Measurements from ENCODE around the gene LPIN2. TPM values are rescaled to one million over a fixed set of nuclear protein-coding genes. Genes with fewer than 3 reads are reported as not detected.

The LPIN2 gene
- total and polyA plus RNA-seq, 2 of the 13 experiments (the other 11 are each of a cell fraction or from before 2014, with no cell fraction given), result 46.0 to 119 TPM

DNA sequence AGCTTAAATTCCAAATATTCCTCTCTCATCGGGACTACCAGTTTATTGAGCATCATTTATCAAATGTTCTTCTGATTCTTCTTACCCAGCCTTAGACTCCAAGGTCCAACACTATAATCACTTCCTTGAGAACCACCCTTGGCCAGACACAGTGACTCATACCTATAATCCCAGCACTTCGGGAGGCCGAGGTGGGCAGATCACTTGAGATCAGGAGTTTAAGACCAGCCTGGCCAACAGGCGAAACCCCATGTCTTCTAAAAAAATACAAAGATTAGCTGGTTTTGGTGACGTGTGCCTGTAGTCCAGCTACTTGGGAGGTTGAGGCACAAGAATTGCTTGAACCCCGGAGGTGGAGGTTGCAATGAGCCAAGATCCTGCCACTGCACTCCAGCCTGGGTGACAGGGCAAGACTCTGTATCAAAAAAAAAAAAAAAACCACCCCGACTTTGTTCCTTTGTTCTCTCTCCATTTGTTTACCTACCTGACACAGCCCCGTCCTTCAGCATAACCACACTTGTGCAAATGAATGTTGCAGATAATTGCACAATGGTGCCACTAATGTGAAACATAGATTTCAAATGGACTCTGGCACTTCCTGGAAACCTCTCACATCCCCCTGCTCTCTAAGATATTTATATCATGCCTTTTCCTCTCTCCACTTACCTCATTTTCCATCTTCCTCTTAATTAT lies 38.9 kb upstream of the LPIN2 start (continued):
- TF ChIP-seq, protein P1, sequence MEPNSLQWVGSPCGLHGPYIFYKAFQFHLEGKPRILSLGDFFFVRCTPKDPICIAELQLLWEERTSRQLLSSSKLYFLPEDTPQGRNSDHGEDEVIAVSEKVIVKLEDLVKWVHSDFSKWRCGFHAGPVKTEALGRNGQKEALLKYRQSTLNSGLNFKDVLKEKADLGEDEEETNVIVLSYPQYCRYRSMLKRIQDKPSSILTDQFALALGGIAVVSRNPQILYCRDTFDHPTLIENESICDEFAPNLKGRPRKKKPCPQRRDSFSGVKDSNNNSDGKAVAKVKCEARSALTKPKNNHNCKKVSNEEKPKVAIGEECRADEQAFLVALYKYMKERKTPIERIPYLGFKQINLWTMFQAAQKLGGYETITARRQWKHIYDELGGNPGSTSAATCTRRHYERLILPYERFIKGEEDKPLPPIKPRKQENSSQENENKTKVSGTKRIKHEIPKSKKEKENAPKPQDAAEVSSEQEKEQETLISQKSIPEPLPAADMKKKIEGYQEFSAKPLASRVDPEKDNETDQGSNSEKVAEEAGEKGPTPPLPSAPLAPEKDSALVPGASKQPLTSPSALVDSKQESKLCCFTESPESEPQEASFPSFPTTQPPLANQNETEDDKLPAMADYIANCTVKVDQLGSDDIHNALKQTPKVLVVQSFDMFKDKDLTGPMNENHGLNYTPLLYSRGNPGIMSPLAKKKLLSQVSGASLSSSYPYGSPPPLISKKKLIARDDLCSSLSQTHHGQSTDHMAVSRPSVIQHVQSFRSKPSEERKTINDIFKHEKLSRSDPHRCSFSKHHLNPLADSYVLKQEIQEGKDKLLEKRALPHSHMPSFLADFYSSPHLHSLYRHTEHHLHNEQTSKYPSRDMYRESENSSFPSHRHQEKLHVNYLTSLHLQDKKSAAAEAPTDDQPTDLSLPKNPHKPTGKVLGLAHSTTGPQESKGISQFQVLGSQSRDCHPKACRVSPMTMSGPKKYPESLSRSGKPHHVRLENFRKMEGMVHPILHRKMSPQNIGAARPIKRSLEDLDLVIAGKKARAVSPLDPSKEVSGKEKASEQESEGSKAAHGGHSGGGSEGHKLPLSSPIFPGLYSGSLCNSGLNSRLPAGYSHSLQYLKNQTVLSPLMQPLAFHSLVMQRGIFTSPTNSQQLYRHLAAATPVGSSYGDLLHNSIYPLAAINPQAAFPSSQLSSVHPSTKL (CRISPR knock-in tag; IDR thresholded peaks at IDR 0.05), result peak; percentile 97
- TF ChIP-seq SIN3B (IDR thresholded peaks at IDR 0.05; ENCODE audit: low read length), result no peak
- TF ChIP-seq, protein P2, sequence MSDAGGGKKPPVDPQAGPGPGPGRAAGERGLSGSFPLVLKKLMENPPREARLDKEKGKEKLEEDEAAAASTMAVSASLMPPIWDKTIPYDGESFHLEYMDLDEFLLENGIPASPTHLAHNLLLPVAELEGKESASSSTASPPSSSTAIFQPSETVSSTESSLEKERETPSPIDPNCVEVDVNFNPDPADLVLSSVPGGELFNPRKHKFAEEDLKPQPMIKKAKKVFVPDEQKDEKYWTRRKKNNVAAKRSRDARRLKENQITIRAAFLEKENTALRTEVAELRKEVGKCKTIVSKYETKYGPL (CRISPR knock-in tag; IDR thresholded peaks at IDR 0.05), result 0 out of 2 replicates have a peak, but pooled peaks have one; percentile 9
- no peak for TF ChIP-seq HNRNPK (IDR thresholded peaks at IDR 0.05; ENCODE audit: low read depth, low read length, poor library complexity, severe bottlenecking)
- TF ChIP-seq FOXA1 (IDR thresholded peaks at IDR 0.05), result peak; percentile 76
- TF ChIP-seq FOXA1 (CRISPR knock-in tag; IDR thresholded peaks at IDR 0.05), result peak; percentile 88
- TF ChIP-seq ZNF441 (CRISPR knock-in tag; IDR thresholded peaks at IDR 0.05; ENCODE audit: borderline replicate concordance), result no peak
- peak; percentile 74; the same call in 1 of the 2 replicates for TF ChIP-seq SALL2 (CRISPR knock-in tag; IDR thresholded peaks at IDR 0.05)
- TF ChIP-seq BCL6 (CRISPR knock-in tag; IDR thresholded peaks at IDR 0.05), result peak; percentile 100
- TF ChIP-seq, protein P3, sequence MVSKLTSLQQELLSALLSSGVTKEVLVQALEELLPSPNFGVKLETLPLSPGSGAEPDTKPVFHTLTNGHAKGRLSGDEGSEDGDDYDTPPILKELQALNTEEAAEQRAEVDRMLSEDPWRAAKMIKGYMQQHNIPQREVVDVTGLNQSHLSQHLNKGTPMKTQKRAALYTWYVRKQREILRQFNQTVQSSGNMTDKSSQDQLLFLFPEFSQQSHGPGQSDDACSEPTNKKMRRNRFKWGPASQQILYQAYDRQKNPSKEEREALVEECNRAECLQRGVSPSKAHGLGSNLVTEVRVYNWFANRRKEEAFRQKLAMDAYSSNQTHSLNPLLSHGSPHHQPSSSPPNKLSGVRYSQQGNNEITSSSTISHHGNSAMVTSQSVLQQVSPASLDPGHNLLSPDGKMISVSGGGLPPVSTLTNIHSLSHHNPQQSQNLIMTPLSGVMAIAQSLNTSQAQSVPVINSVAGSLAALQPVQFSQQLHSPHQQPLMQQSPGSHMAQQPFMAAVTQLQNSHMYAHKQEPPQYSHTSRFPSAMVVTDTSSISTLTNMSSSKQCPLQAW (CRISPR knock-in tag; IDR thresholded peaks at IDR 0.05), result peak; percentile 77
- TF ChIP-seq, protein P4, sequence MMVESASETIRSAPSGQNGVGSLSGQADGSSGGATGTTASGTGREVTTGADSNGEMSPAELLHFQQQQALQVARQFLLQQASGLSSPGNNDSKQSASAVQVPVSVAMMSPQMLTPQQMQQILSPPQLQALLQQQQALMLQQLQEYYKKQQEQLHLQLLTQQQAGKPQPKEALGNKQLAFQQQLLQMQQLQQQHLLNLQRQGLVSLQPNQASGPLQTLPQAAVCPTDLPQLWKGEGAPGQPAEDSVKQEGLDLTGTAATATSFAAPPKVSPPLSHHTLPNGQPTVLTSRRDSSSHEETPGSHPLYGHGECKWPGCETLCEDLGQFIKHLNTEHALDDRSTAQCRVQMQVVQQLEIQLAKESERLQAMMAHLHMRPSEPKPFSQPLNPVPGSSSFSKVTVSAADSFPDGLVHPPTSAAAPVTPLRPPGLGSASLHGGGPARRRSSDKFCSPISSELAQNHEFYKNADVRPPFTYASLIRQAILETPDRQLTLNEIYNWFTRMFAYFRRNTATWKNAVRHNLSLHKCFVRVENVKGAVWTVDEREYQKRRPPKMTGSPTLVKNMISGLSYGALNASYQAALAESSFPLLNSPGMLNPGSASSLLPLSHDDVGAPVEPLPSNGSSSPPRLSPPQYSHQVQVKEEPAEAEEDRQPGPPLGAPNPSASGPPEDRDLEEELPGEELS (CRISPR knock-in tag; IDR thresholded peaks at IDR 0.05), result peak; percentile 97
- TF ChIP-seq, protein P5, sequence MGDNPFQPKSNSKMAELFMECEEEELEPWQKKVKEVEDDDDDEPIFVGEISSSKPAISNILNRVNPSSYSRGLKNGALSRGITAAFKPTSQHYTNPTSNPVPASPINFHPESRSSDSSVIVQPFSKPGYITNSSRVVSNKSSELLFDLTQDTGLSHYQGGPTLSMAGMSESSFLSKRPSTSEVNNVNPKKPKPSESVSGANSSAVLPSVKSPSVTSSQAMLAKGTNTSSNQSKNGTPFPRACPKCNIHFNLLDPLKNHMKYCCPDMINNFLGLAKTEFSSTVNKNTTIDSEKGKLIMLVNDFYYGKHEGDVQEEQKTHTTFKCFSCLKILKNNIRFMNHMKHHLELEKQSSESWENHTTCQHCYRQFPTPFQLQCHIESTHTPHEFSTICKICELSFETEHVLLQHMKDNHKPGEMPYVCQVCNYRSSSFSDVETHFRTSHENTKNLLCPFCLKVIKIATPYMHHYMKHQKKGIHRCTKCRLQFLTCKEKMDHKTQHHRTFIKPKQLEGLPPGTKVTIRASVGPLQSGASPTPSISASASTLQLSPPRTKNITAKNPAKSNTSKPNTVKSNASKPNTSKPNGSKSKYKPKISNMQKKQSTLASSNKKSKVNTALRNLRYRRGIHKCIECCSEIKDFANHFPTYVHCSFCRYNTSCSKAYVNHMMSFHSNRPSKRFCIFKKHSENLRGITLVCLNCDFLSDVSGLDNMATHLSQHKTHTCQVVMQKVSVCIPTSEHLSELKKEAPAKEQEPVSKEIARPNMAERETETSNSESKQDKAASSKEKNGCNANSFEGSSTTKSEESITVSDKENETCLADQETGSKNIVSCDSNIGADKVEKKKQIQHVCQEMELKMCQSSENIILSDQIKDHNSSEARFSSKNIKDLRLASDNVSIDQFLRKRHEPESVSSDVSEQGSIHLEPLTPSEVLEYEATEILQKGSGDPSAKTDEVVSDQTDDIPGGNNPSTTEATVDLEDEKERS (CRISPR knock-in tag; IDR thresholded peaks at IDR 0.05), result peak; percentile 54; the same call in 1 of the 2 replicates
- TF ChIP-seq, protein P6, sequence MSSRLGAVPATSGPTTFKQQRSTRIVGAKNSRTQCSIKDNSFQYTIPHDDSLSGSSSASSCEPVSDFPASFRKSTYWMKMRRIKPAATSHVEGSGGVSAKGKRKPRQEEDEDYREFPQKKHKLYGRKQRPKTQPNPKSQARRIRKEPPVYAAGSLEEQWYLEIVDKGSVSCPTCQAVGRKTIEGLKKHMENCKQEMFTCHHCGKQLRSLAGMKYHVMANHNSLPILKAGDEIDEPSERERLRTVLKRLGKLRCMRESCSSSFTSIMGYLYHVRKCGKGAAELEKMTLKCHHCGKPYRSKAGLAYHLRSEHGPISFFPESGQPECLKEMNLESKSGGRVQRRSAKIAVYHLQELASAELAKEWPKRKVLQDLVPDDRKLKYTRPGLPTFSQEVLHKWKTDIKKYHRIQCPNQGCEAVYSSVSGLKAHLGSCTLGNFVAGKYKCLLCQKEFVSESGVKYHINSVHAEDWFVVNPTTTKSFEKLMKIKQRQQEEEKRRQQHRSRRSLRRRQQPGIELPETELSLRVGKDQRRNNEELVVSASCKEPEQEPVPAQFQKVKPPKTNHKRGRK (CRISPR knock-in tag; IDR thresholded peaks at IDR 0.05), result no peak
- TF ChIP-seq, protein P7, sequence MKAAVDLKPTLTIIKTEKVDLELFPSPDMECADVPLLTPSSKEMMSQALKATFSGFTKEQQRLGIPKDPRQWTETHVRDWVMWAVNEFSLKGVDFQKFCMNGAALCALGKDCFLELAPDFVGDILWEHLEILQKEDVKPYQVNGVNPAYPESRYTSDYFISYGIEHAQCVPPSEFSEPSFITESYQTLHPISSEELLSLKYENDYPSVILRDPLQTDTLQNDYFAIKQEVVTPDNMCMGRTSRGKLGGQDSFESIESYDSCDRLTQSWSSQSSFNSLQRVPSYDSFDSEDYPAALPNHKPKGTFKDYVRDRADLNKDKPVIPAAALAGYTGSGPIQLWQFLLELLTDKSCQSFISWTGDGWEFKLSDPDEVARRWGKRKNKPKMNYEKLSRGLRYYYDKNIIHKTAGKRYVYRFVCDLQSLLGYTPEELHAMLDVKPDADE (CRISPR knock-in tag; IDR thresholded peaks at IDR 0.05), result no peak

Measured in HepG2 (cell line).